GM13977 (cell line): Measurements from ENCODE around the gene PROC.
"Not testable (repeated sequence)": the region's sequence is repeated elsewhere in the genome, so short reads cannot be mapped to it uniquely, and the experiment has no call there.

Experiments
- DNase-seq: peaks from one replicate; pipeline ENCODE4 v3.0.0; 2012; ENCODE audit warnings: low spot score
- CTCF ChIP-seq: IDR thresholded peaks from 2 replicates; pipeline ENCODE4 v1.5.1; 2012; ENCODE audit warnings: mild to moderate bottlenecking, control low read depth; ENCODE audit not compliant: insufficient read depth; ENCODE audit errors: extremely low read depth, missing control alignments
- in situ Hi-C: fragments of 300-500 bp; cut with MboI; formaldehyde crosslinking; loops from one replicate; pipeline ENCODE4 v1.12.0; 2022; ENCODE audit warnings: low sequenced_read_pairs, low pct_unique_long_range_greater_than_20kb, mixed read lengths, inconsistent platforms; ENCODE audit not compliant: unreplicated experiment

PROC gene

GRCh38 chr2:127407661-127408003 lies 10.6 kb upstream of the PROC start:
- TF ChIP-seq CTCF, result no peak
- in situ Hi-C loops, result no loop called here
- DNase-seq, result no peak

- peak; percentile 15 for TF ChIP-seq CTCF
- DNase-seq, result peak; percentile 90
Measured at GRCh38 chr2:127408004-127408806, 10.0 kb upstream of the PROC start.

GRCh38 chr2:127408807-127409099 lies 9.5 kb upstream of the PROC start:
- peak; percentile 19 for DNase-seq
- in situ Hi-C loops, result no loop called here

More at GRCh38 chr2:127408004-127408806, 10.0 kb upstream of the PROC start:
- in situ Hi-C loops, result no loop called here

GRCh38 chr2:127409716-127410115 lies 8.5 kb upstream of the PROC start:
- in situ Hi-C loops, result not testable (repeated sequence)

More at GRCh38 chr2:127408807-127409099, 9.5 kb upstream of the PROC start:
- no peak for TF ChIP-seq CTCF

GRCh38 chr2:127410871-127411652 lies 7.2 kb upstream of the PROC start:
- in situ Hi-C loops, result no loop called here
- peak; percentile 75 for DNase-seq
- TF ChIP-seq CTCF, result no peak

More at GRCh38 chr2:127409716-127410115, 8.5 kb upstream of the PROC start:
- DNase-seq, result not testable (repeated sequence)

- in situ Hi-C loops, result no loop called here
- TF ChIP-seq CTCF, result no peak
- no peak for DNase-seq
Measured at GRCh38 chr2:127411653-127412369, 6.4 kb upstream of the PROC start.
